Skeletal muscle cell (primary cell): Measurements from ENCODE around the gene MAMLD1.

Experiments used
- DNase-seq: peaks from one replicate; pipeline ENCODE4 v3.0.0-alpha.2; 2010; ENCODE audit warnings: low read depth
- H3K4me3 ChIP-seq: 2 replicates; pipeline ENCODE4 v1.5.1; 2011; ENCODE audit warnings: low read depth, mild to moderate bottlenecking, control low read depth, low read length, moderate library complexity

Gene MAMLD1

GRCh38 chrX:150483356-150483985, 120.4 kb downstream of the MAMLD1 start:
- H3K4me3 ChIP-seq = no peak overlapping the region
- no peak for DNase-seq

GRCh38 chrX:150486011-150486410, 122.9 kb downstream of the MAMLD1 start:
- DNase-seq = no peak
- H3K4me3 ChIP-seq = no peak overlapping the region

GRCh38 chrX:150487369-150488094, 124.4 kb downstream of the MAMLD1 start:
- no peak overlapping the region for H3K4me3 ChIP-seq

GRCh38 chrX:150489359-150490015, 126.4 kb downstream of the MAMLD1 start:
- no peak for DNase-seq

More at GRCh38 chrX:150487369-150488094, 124.4 kb downstream of the MAMLD1 start:
- no peak for DNase-seq

GRCh38 chrX:150495496-150495895, 132.4 kb downstream of the MAMLD1 start:
- no peak for DNase-seq
- no peak overlapping the region for H3K4me3 ChIP-seq

More at GRCh38 chrX:150489359-150490015, 126.4 kb downstream of the MAMLD1 start:
- no peak overlapping the region for H3K4me3 ChIP-seq

- no peak overlapping the region for H3K4me3 ChIP-seq
- no peak for DNase-seq
Measured at GRCh38 chrX:150499240-150499639, 136.1 kb downstream of the MAMLD1 start.

GRCh38 chrX:150502091-150502490, 139.0 kb downstream of the MAMLD1 start:
- H3K4me3 ChIP-seq = no peak overlapping the region
- DNase-seq = no peak

- H3K4me3 ChIP-seq = no peak overlapping the region
- DNase-seq = no peak
Measured at GRCh38 chrX:150502979-150503897, 140.1 kb downstream of the MAMLD1 start.

GRCh38 chrX:150503898-150504219, 140.7 kb downstream of the MAMLD1 start:
- H3K4me3 ChIP-seq = no peak overlapping the region
- DNase-seq = no peak

- no peak for DNase-seq
- no peak overlapping the region for H3K4me3 ChIP-seq
Measured at GRCh38 chrX:150504397-150505182, 141.5 kb downstream of the MAMLD1 start.

GRCh38 chrX:150506020-150506419, 142.9 kb downstream of the MAMLD1 start:
- DNase-seq = no peak
- H3K4me3 ChIP-seq = no peak overlapping the region

GRCh38 chrX:150506486-150506885, 143.4 kb downstream of the MAMLD1 start:
- no peak for DNase-seq
- H3K4me3 ChIP-seq = no peak overlapping the region

- no peak for DNase-seq
- H3K4me3 ChIP-seq = no peak overlapping the region
Measured at GRCh38 chrX:150507251-150507856, 144.2 kb downstream of the MAMLD1 start.

- H3K4me3 ChIP-seq = no peak overlapping the region
- no peak for DNase-seq
Measured at GRCh38 chrX:150508018-150508417, 144.9 kb downstream of the MAMLD1 start.

- no peak for DNase-seq
- no peak overlapping the region for H3K4me3 ChIP-seq
Measured at GRCh38 chrX:150508451-150509367, 145.6 kb downstream of the MAMLD1 start.

- H3K4me3 ChIP-seq = no peak overlapping the region
- no peak for DNase-seq
Measured at GRCh38 chrX:150509703-150510102, 146.6 kb downstream of the MAMLD1 start.

- no peak overlapping the region for H3K4me3 ChIP-seq
- DNase-seq = no peak
Measured at GRCh38 chrX:150512461-150512901, 149.4 kb downstream of the MAMLD1 start.

GRCh38 chrX:150513544-150513943, 150.4 kb downstream of the MAMLD1 start:
- DNase-seq = no peak

More at GRCh38 chrX:150513544-150513943, 150.4 kb downstream of the MAMLD1 start:
- no peak overlapping the region for H3K4me3 ChIP-seq
